Activated CD4-positive, alpha-beta T cell treated with anti-CD3 and anti-CD28 coated beads, Interleukin-2, amount 10 ng/mL, durations not matched to agents 7 days and 5 days (primary cell): ENCODE data around the gene RHD. TPM values are rescaled to one million over a fixed set of nuclear protein-coding genes. Genes with fewer than 3 reads are reported as not detected.
"Not testable (repeated sequence)": the region's sequence is repeated elsewhere in the genome, so short reads cannot be mapped to it uniquely, and the experiment has no call there.

Source experiments
- CTCF ChIA-PET: fragments of 350-600 bp; sonication (Branson Sonifier 250); formaldehyde crosslinking; loops from one replicate; lab custom pipeline; 2021; ENCODE audit warnings: antibody characterized with exemption; lab: Charles Lee
- POLR2A ChIA-PET: fragments of 350-600 bp; sonication (Branson Sonifier 250); formaldehyde crosslinking; loops from one replicate; lab custom pipeline; 2021; ENCODE audit warnings: antibody characterized with exemption; lab: Charles Lee
- DNase-seq: peaks from one replicate; pipeline ENCODE4 v3.0.0-alpha.2; 2020
- H3K27ac Mint-ChIP-seq: one replicate; pipeline ENCODE4 v1.8.0; 2021; ENCODE audit warnings: mild to moderate bottlenecking, moderate library complexity, mixed read lengths
- H3K27me3 Mint-ChIP-seq: one replicate; pipeline ENCODE4 v1.8.0; 2021; ENCODE audit warnings: mixed read lengths
- H3K36me3 Mint-ChIP-seq: one replicate; pipeline ENCODE4 v1.8.0; 2021; ENCODE audit warnings: low read depth, mixed read lengths
- H3K4me1 Mint-ChIP-seq: one replicate; pipeline ENCODE4 v1.8.0; 2021; ENCODE audit warnings: mixed read lengths
- H3K4me3 Mint-ChIP-seq: one replicate; pipeline ENCODE4 v1.8.0; 2021; ENCODE audit warnings: mild to moderate bottlenecking, moderate library complexity, mixed read lengths
- H3K9me3 Mint-ChIP-seq: one replicate; pipeline ENCODE4 v1.8.0; 2021; ENCODE audit warnings: mixed read lengths
- total RNA-seq, 2 experiments: library from RNA; stranded (reverse); gene quantifications; one replicate each; pipeline ENCODE4 v1.2.3, GENCODE V29; 2021

Gene RHD
- total RNA-seq, 2 experiments from 2014 or later: not detected

- H3K9me3 Mint-ChIP-seq, H3K27ac Mint-ChIP-seq, H3K27me3 Mint-ChIP-seq, POLR2A ChIA-PET, H3K4me1 Mint-ChIP-seq, H3K4me3 Mint-ChIP-seq, H3K36me3 Mint-ChIP-seq, DNase-seq, CTCF ChIA-PET: not testable (repeated sequence)
Measured at GRCh38 chr1:25294889-25295826, 22.8 kb downstream of the RHD start.

DNA sequence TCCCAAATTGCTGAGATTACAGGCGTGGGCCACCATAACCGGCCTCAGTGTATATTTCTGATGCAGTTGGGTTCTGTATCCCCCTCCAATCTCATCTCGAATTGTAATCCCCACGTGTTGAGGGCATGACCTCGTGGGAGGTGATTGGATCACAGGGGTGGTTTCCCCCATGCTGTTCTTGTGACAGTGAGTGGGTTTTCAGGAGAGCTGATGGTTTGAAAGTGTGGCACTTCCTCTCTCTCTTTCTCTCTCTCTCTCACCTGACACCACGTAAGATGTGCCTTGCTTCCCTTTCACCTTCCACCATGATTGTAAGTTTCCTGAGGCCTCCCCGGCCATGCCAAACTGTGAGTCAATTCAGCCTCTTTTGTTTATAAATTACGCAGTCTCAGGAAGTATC lies 24.2 kb downstream of the RHD start:
- H3K36me3 Mint-ChIP-seq, CTCF ChIA-PET, POLR2A ChIA-PET, H3K27ac Mint-ChIP-seq, H3K4me3 Mint-ChIP-seq, H3K9me3 Mint-ChIP-seq, DNase-seq, H3K27me3 Mint-ChIP-seq, H3K4me1 Mint-ChIP-seq: not testable (repeated sequence)

DNA sequence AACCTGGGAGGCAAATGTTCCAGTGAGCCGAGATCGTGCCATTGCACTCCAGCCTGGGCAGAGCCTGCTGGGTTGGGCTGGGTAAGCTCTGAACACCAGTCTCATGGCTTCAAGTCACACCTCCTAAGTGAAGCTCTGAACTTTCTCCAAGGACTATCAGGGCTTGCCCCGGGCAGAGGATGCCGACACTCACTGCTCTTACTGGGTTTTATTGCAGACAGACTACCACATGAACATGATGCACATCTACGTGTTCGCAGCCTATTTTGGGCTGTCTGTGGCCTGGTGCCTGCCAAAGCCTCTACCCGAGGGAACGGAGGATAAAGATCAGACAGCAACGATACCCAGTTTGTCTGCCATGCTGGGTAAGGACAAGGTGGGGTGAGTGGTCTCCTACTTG lies 28.4 kb downstream of the RHD start:
- CTCF ChIA-PET, POLR2A ChIA-PET, H3K4me3 Mint-ChIP-seq, H3K9me3 Mint-ChIP-seq, H3K27ac Mint-ChIP-seq, H3K27me3 Mint-ChIP-seq, H3K4me1 Mint-ChIP-seq, DNase-seq, H3K36me3 Mint-ChIP-seq: not testable (repeated sequence)

- H3K27me3 Mint-ChIP-seq, H3K27ac Mint-ChIP-seq, H3K4me1 Mint-ChIP-seq, CTCF ChIA-PET, H3K9me3 Mint-ChIP-seq, POLR2A ChIA-PET, DNase-seq, H3K36me3 Mint-ChIP-seq, H3K4me3 Mint-ChIP-seq: not testable (repeated sequence)
Measured at GRCh38 chr1:25302330-25302729, 30.0 kb downstream of the RHD start.

- CTCF ChIA-PET, H3K9me3 Mint-ChIP-seq, H3K27me3 Mint-ChIP-seq, H3K4me3 Mint-ChIP-seq, H3K27ac Mint-ChIP-seq, DNase-seq, POLR2A ChIA-PET, H3K4me1 Mint-ChIP-seq, H3K36me3 Mint-ChIP-seq: not testable (repeated sequence)
Measured at GRCh38 chr1:25304936-25305335, 32.6 kb downstream of the RHD start.

- CTCF ChIA-PET, H3K9me3 Mint-ChIP-seq, H3K27ac Mint-ChIP-seq, POLR2A ChIA-PET, H3K4me3 Mint-ChIP-seq, H3K27me3 Mint-ChIP-seq, DNase-seq, H3K4me1 Mint-ChIP-seq: not testable (repeated sequence)
- H3K36me3 Mint-ChIP-seq: peaks cover 13% of the 10 kb centered on the region
Measured at GRCh38 chr1:25308168-25308567, 35.9 kb downstream of the RHD start.

GRCh38 chr1:25309085-25309484 lies 36.8 kb downstream of the RHD start:
- POLR2A ChIA-PET, H3K9me3 Mint-ChIP-seq, H3K27ac Mint-ChIP-seq, CTCF ChIA-PET, H3K4me3 Mint-ChIP-seq, DNase-seq, H3K4me1 Mint-ChIP-seq, H3K27me3 Mint-ChIP-seq: not testable (repeated sequence)
- peaks cover 21% of the 10 kb centered on the region for H3K36me3 Mint-ChIP-seq

DNA sequence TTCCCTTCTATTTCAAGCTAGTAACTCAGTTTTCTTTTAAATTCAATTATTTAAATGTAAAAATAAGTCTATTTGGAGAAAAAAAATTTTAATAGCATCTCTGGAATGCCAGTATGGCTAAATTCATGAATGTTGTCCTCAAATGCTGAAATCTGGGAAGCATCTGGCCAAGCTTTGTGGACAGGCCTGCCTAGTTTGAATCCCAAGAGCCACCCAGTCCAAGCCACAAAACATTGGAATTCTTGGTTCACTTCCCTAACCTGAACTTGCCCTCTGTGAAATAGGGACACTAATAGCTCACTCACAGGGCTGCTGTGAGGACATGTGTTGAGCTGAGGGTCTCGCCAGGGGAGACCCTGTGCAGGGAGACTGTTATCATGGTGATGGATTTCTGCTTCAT lies 37.2 kb downstream of the RHD start:
- POLR2A ChIA-PET, H3K27me3 Mint-ChIP-seq, DNase-seq, H3K4me1 Mint-ChIP-seq, H3K4me3 Mint-ChIP-seq, CTCF ChIA-PET, H3K9me3 Mint-ChIP-seq, H3K27ac Mint-ChIP-seq: not testable (repeated sequence)
- H3K36me3 Mint-ChIP-seq: peaks cover 24% of the 10 kb centered on the region

- H3K9me3 Mint-ChIP-seq, H3K4me1 Mint-ChIP-seq, DNase-seq, CTCF ChIA-PET, H3K4me3 Mint-ChIP-seq, H3K27me3 Mint-ChIP-seq, H3K27ac Mint-ChIP-seq: not testable (repeated sequence)
- POLR2A ChIA-PET: interaction anchor here (0.7 kb wide), 1 partner anchor 79 kb away, joined by 3 read pairs; no protein-coding TSS in a partner anchor
- H3K36me3 Mint-ChIP-seq: peaks cover 30% of the 10 kb centered on the region
Measured at GRCh38 chr1:25312806-25313470, 40.6 kb downstream of the RHD start.

DNA sequence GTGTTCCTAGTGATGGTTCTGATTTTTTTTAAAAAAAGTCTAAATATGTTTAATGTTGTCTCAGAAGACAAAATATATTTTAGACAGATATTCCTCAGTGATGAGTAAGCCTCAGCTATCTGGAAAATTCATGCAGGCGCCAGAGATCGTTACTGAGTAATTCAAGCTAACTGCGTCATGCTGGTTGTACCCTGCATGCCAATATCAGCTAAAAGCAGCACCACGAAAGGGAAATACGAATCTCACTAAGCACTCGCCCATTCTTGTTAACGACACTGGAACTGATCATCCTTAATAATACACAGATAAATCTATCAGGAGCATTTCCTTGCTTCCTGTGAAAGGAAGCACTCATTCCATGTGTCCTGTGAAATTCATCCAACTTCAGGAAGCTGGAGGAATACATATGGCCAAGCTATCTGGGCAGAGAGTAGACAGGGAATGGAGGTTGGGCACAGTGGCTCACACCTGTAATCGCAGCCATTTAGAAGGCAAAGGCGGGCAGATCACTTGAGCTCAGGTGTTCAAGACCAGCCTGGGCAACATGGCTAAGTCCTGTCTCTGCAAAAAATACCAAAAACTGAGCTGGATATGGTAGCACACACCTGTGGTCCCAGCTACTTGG lies 48.1 kb downstream of the RHD start:
- CTCF ChIA-PET, POLR2A ChIA-PET: not testable (repeated sequence)

DNA sequence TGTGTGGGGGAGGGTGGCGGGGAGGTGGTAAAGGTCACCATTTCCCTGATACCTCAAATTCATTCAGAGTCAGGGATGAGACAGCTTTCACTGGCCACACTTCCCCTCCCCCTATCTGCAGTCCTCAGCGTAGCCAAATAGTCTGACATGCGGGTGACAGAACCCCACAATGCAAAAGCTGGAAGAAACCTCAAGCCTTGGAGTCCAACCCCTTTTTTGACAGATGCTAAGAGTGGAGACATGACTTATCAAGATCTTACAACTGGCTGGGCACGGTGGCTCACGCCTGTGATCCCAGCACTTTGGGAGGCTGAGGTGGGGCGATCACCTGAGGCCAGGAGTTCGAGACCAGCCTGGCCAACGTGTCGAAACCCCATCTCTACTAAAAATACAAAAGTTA lies 49.8 kb downstream of the RHD start:
- H3K9me3 Mint-ChIP-seq, CTCF ChIA-PET, H3K36me3 Mint-ChIP-seq, H3K4me3 Mint-ChIP-seq, H3K4me1 Mint-ChIP-seq, H3K27me3 Mint-ChIP-seq, H3K27ac Mint-ChIP-seq, POLR2A ChIA-PET, DNase-seq: not testable (repeated sequence)

More for the DNA sequence above, 48.1 kb downstream of the RHD start:
- not testable (repeated sequence) for H3K36me3 Mint-ChIP-seq, H3K4me1 Mint-ChIP-seq, H3K9me3 Mint-ChIP-seq, H3K27me3 Mint-ChIP-seq, H3K27ac Mint-ChIP-seq, H3K4me3 Mint-ChIP-seq, DNase-seq

DNA sequence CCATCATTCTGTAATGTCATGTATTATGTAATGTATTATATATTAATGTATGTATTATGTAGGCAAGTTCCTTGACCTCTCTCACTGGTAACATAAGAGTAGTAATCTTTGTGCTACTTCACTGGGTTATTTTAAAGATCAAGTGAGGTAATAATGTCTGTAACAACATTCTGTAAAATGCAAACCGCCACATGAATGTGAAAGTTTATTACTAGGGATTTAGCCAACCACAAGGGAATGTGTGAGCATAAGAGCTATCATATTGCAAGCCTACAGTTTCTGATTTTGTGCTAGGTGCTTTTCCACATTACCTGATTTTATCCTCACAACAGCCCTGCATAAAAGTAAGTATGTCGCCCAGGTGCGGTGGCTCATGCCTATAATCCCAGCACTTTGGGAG lies 52.1 kb downstream of the RHD start:
- H3K9me3 Mint-ChIP-seq, H3K27me3 Mint-ChIP-seq, H3K4me1 Mint-ChIP-seq, H3K27ac Mint-ChIP-seq, H3K4me3 Mint-ChIP-seq, DNase-seq, POLR2A ChIA-PET, CTCF ChIA-PET, H3K36me3 Mint-ChIP-seq: not testable (repeated sequence)
